ENCODE measurements around the gene TBP. TPM values are rescaled to one million over a fixed set of nuclear protein-coding genes. Genes with fewer than 3 reads are reported as not detected.

The TBP gene
- total RNA-seq, 1 donor from 2014 or later = 20.4 TPM

DNA sequence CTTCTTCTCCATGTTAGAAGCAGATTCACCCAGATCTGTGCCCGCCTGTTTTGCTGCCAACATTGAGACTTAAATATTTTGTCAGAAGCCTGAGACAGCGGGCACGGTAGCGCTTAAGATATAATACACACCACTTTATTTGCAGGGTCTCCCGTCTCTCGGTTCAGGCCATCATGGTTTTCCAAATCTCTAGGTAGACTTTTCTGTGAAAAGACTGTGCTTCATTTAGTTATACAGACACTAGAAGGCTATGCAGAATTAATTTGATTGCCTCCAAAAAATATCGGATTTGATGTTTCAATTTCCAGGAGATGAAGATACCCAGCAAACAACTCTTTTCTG lies 598 bp downstream of the TBP start:
- H3K9me3 Mint-ChIP-seq (ENCODE audit: unreplicated experiment) = no peaks in the 10 kb centered on the region
- DNase-seq (ENCODE audit: extremely low spot score, unreplicated experiment) = no peak
- no peaks in the 10 kb centered on the region for H3K27me3 Mint-ChIP-seq (ENCODE audit: unreplicated experiment)

DNA sequence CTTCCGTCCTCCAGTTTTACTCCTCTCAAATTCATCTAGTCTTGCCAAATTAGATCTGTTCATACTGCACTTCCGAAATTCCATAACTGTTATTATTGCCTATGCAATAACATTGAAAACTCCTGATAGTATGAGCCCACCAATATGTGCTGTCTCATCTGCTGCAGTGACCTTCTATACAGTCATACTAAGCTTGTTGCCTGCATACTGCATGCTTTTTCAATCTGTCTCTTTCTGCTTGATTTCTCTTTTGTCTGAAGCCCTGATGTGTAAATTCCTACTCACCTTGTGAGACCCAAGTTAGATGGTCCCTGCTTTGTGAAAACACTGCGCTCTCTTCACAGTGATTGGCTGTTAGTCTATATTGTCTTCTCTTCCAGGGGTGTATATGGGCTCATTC lies 1.1 kb downstream of the TBP start:
- DNase-seq (ENCODE audit: extremely low spot score, unreplicated experiment) = no peak
- no peak overlapping the region for H3K27ac Mint-ChIP-seq (ENCODE audit: unreplicated experiment)
- no peak overlapping the region for H3K4me3 Mint-ChIP-seq (ENCODE audit: unreplicated experiment)
- no peaks in the 10 kb centered on the region for H3K27me3 Mint-ChIP-seq (ENCODE audit: unreplicated experiment)
- peaks cover 9% of the 10 kb centered on the region for H3K36me3 Mint-ChIP-seq (ENCODE audit: unreplicated experiment)
- TF ChIP-seq, protein P1, sequence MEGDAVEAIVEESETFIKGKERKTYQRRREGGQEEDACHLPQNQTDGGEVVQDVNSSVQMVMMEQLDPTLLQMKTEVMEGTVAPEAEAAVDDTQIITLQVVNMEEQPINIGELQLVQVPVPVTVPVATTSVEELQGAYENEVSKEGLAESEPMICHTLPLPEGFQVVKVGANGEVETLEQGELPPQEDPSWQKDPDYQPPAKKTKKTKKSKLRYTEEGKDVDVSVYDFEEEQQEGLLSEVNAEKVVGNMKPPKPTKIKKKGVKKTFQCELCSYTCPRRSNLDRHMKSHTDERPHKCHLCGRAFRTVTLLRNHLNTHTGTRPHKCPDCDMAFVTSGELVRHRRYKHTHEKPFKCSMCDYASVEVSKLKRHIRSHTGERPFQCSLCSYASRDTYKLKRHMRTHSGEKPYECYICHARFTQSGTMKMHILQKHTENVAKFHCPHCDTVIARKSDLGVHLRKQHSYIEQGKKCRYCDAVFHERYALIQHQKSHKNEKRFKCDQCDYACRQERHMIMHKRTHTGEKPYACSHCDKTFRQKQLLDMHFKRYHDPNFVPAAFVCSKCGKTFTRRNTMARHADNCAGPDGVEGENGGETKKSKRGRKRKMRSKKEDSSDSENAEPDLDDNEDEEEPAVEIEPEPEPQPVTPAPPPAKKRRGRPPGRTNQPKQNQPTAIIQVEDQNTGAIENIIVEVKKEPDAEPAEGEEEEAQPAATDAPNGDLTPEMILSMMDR (IDR thresholded peaks at IDR 0.05) = no peak
- H3K4me1 Mint-ChIP-seq (ENCODE audit: unreplicated experiment) = peaks cover 15% of the 10 kb centered on the region
- no peaks in the 10 kb centered on the region for H3K9me3 Mint-ChIP-seq (ENCODE audit: unreplicated experiment)

More for the DNA sequence above, 598 bp downstream of the TBP start:
- TF ChIP-seq, protein P1 (IDR thresholded peaks at IDR 0.05) = no peak
- H3K27ac Mint-ChIP-seq (ENCODE audit: unreplicated experiment) = no peak overlapping the region
- H3K4me1 Mint-ChIP-seq (ENCODE audit: unreplicated experiment) = peaks cover 20% of the 10 kb centered on the region
- peaks cover 8% of the 10 kb centered on the region for H3K36me3 Mint-ChIP-seq (ENCODE audit: unreplicated experiment)
- H3K4me3 Mint-ChIP-seq (ENCODE audit: unreplicated experiment) = no peak overlapping the region

DNA sequence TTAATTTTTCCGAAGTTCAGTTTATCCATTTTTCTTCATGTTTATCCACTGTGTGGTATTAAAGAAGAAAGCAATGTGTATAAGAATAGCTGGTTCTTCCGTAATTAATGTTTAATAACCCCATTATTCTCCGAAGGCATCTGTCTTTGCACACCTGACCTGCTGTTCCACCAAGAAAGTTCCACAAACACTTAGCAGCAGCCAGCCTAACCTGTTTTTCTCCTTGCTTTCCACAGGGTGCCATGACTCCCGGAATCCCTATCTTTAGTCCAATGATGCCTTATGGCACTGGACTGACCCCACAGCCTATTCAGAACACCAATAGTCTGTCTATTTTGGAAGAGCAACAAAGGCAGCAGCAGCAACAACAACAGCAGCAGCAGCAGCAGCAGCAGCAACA lies 7.4 kb downstream of the TBP start:
- Mint-ChIP-seq H3K27ac (ENCODE audit: unreplicated experiment) (no peak overlapping the region), H3K27me3 (ENCODE audit: unreplicated experiment) (no peaks in the 10 kb centered on the region), H3K36me3 (ENCODE audit: unreplicated experiment) (peaks cover 38% of the 10 kb centered on the region), H3K4me1 (ENCODE audit: unreplicated experiment) (no peaks in the 10 kb centered on the region), H3K4me3 (ENCODE audit: unreplicated experiment) (no peak overlapping the region), H3K9me3 (ENCODE audit: unreplicated experiment) (no peaks in the 10 kb centered on the region)
- TF ChIP-seq, protein P1 (IDR thresholded peaks at IDR 0.05) = no peak
- DNase-seq (ENCODE audit: extremely low spot score, unreplicated experiment) = no peak

DNA sequence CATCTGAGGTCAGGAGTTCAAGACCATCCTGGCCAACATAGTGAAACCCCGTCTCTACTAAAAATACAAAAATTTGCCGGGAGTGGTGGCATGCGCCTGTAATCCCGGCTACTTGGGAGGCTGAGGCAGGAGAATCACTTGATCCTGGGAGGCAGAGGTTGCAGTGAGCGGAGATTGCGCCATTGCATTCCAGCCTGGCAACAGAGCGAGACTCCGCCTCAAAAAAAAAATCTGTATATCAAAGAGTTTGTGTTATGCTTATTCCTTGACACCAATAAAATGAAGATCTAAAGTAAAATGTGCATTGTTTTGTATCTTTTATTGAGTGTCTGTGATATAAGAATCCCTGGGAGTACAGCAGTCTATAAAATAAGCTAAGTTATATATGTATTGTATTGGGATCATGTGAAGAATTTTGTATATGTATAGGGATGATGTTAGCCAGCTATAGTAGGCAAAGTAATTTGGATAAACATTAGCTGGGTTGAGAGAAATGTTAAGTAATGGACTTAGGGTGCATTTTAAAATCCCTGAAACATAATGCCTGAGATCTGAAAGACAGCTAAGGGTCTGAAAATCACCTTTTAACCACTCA lies 10.9 kb downstream of the TBP start:
- Mint-ChIP-seq H3K4me1 (ENCODE audit: unreplicated experiment) (no peaks in the 10 kb centered on the region), H3K9me3 (ENCODE audit: unreplicated experiment) (no peaks in the 10 kb centered on the region), H3K36me3 (ENCODE audit: unreplicated experiment) (peaks cover 50% of the 10 kb centered on the region), H3K27ac (ENCODE audit: unreplicated experiment) (no peak overlapping the region), H3K4me3 (ENCODE audit: unreplicated experiment) (no peak overlapping the region), H3K27me3 (ENCODE audit: unreplicated experiment) (no peaks in the 10 kb centered on the region)
- no peak for DNase-seq (ENCODE audit: extremely low spot score, unreplicated experiment)
- TF ChIP-seq, protein P1 (IDR thresholded peaks at IDR 0.05) = no peak

DNA sequence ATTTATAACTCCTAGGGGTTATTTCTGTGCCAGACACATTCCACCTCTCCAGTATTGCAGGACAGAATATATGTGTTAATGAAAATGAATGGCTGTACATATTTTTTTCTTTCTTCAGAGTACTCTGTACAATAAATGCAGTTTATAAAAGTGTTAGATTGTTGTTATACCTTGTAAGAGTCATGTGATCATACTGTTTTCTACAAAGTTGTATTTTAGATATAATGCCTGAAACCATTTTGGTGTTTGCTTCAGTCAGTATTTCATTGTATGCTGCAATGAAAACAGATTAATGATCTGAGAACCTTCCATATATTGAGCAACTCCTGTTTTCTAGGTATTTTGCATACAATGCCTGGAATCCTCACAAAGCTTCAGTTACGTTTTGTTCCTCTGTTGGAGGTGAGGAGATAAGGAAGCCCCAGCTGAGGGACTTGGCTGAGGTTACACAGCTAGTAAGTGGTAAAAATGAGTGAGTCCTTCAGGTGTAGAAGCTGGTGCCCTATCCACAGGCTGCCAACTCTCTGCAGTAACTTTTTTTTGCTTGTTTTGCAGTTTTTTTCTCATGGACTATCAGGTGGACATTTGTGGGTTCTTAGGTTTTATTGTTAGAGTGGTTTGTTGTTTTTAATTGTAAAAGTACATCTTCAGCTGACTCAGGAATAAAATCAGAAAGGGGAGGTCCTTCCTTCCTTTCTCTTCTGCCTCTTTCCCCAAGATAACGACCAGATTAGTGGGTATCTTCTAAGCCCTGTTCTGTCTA lies 18.7 kb downstream of the TBP start:
- Mint-ChIP-seq H3K4me3 (ENCODE audit: unreplicated experiment) (no peak overlapping the region), H3K9me3 (ENCODE audit: unreplicated experiment) (no peaks in the 10 kb centered on the region), H3K4me1 (ENCODE audit: unreplicated experiment) (no peaks in the 10 kb centered on the region), H3K27ac (ENCODE audit: unreplicated experiment) (no peak overlapping the region), H3K36me3 (ENCODE audit: unreplicated experiment) (peaks cover 37% of the 10 kb centered on the region), H3K27me3 (ENCODE audit: unreplicated experiment) (no peaks in the 10 kb centered on the region)
- TF ChIP-seq, protein P1 (IDR thresholded peaks at IDR 0.05) = no peak
- no peak for DNase-seq (ENCODE audit: extremely low spot score, unreplicated experiment)
